ENCODE data around the gene PSKH1.

The PSKH1 gene

GRCh38 chr16:67946966-67947558 is 54.0 kb downstream of the PSKH1 start:
- Histone ChIP-seq H3K4me3 (replicated peaks; ENCODE audit: low read depth, low read length) (no peak overlapping the region), H3K36me3 (ENCODE audit: control insufficient read depth, insufficient read depth, low read length) (peaks cover 50% of the 10 kb centered on the region), H3K27me3 (replicated peaks; ENCODE audit: control insufficient read depth, insufficient read depth, low read length) (no peaks in the 10 kb centered on the region)
- no peak for DNase-seq (ENCODE audit: extremely low read depth, insufficient read length)
- no peak for TF ChIP-seq CTCF (IDR thresholded peaks at IDR 0.05; ENCODE audit: insufficient read depth, low read length, poor library complexity, severe bottlenecking)

- TF ChIP-seq CTCF (IDR thresholded peaks at IDR 0.05; ENCODE audit: insufficient read depth, low read length, poor library complexity, severe bottlenecking): no peak
- Histone ChIP-seq H3K36me3 (ENCODE audit: control insufficient read depth, insufficient read depth, low read length) (peaks cover 47% of the 10 kb centered on the region), H3K4me3 (replicated peaks; ENCODE audit: low read depth, low read length) (no peak overlapping the region), H3K27me3 (replicated peaks; ENCODE audit: control insufficient read depth, insufficient read depth, low read length) (no peaks in the 10 kb centered on the region)
- no peak for DNase-seq (ENCODE audit: extremely low read depth, insufficient read length)
Observed at GRCh38 chr16:67948015-67948414, 55.0 kb downstream of the PSKH1 start.

GRCh38 chr16:67949645-67950044 is 56.6 kb downstream of the PSKH1 start:
- no peaks in the 10 kb centered on the region for H3K27me3 ChIP-seq (replicated peaks; ENCODE audit: control insufficient read depth, insufficient read depth, low read length)
- TF ChIP-seq CTCF (IDR thresholded peaks at IDR 0.05; ENCODE audit: insufficient read depth, low read length, poor library complexity, severe bottlenecking): no peak
- peaks cover 41% of the 10 kb centered on the region for H3K36me3 ChIP-seq (ENCODE audit: control insufficient read depth, insufficient read depth, low read length)
- no peak overlapping the region for H3K4me3 ChIP-seq (replicated peaks; ENCODE audit: low read depth, low read length)
- no peak for DNase-seq (ENCODE audit: extremely low read depth, insufficient read length)

- peaks cover 42% of the 10 kb centered on the region for H3K36me3 ChIP-seq (ENCODE audit: control insufficient read depth, insufficient read depth, low read length)
Observed at GRCh38 chr16:67950335-67950843, 57.3 kb downstream of the PSKH1 start.

GRCh38 chr16:67951485-67951884 is 58.4 kb downstream of the PSKH1 start:
- Histone ChIP-seq H3K27me3 (replicated peaks; ENCODE audit: control insufficient read depth, insufficient read depth, low read length) (no peaks in the 10 kb centered on the region), H3K4me3 (replicated peaks; ENCODE audit: low read depth, low read length) (no peak overlapping the region), H3K36me3 (ENCODE audit: control insufficient read depth, insufficient read depth, low read length) (peaks cover 34% of the 10 kb centered on the region)
- no peak for DNase-seq (ENCODE audit: extremely low read depth, insufficient read length)
- TF ChIP-seq CTCF (IDR thresholded peaks at IDR 0.05; ENCODE audit: insufficient read depth, low read length, poor library complexity, severe bottlenecking): no peak

More at GRCh38 chr16:67950335-67950843, 57.3 kb downstream of the PSKH1 start:
- TF ChIP-seq CTCF (IDR thresholded peaks at IDR 0.05; ENCODE audit: insufficient read depth, low read length, poor library complexity, severe bottlenecking): no peak
- Histone ChIP-seq H3K4me3 (replicated peaks; ENCODE audit: low read depth, low read length) (no peak overlapping the region), H3K27me3 (replicated peaks; ENCODE audit: control insufficient read depth, insufficient read depth, low read length) (no peaks in the 10 kb centered on the region)
- DNase-seq (ENCODE audit: extremely low read depth, insufficient read length): no peak
